ENCODE measurements around the gene KLHL14.

- TF ChIP-seq CTCF (IDR thresholded peaks at IDR 0.05) (no peak), POLR2A (IDR thresholded peaks at IDR 0.05) (no peak), POLR2AphosphoS5 (IDR thresholded peaks at IDR 0.05) (no peak)
These were observed 95.2 kb downstream of the KLHL14 start for GRCh38 chr18:32677578-32677977.

Measured in breast epithelium (tissue), 3 donors.